SK-N-SH (cell line): ENCODE data around the gene BTK.

ENCODE experiments used
- ELF1 ChIP-seq: IDR thresholded peaks from 2 replicates; pipeline ENCODE4 v1.4.0; 2012
- EP300 ChIP-seq, 2 experiments: IDR thresholded peaks; 2 replicates each; pipeline versions ENCODE4 v1.4.0 to v1.6.1; 2012; ENCODE audit warnings: borderline replicate concordance in 1 of 2, low read depth in 1 of 2, low read length in 1 of 2
- EZH2phosphoT487 ChIP-seq: fragments of 200-600 bp; sonication (generic); IDR thresholded peaks from 2 replicates; pipeline ENCODE4 v1.6.1; 2017; ENCODE audit warnings: low read depth, mixed run types, mild to moderate bottlenecking, antibody characterized with exemption, moderate library complexity, borderline replicate concordance
- JUND ChIP-seq: IDR thresholded peaks from 2 replicates; pipeline ENCODE4 v1.4.0; 2012
- MXI1 ChIP-seq: IDR thresholded peaks from 2 replicates; pipeline ENCODE4 v1.6.1; 2012; ENCODE audit warnings: mild to moderate bottlenecking, low read depth, low read length, improper control_type of control experiment
- NRF1 ChIP-seq: IDR thresholded peaks from 2 replicates; pipeline ENCODE4 v1.6.1; 2012; ENCODE audit warnings: low read depth, mild to moderate bottlenecking, low read length
- POLR2AphosphoS5 ChIP-seq: IDR thresholded peaks from 2 replicates; pipeline ENCODE4 v1.6.1; 2012; ENCODE audit warnings: low read depth, low read length
- TAF1 ChIP-seq: IDR thresholded peaks from 2 replicates; pipeline ENCODE4 v1.6.1; 2012; ENCODE audit warnings: low read depth, mild to moderate bottlenecking, low read length, moderate library complexity, borderline replicate concordance
- YY1 ChIP-seq: IDR thresholded peaks from 2 replicates; pipeline ENCODE4 v1.4.0; 2012; ENCODE audit warnings: low read depth, mild to moderate bottlenecking
- TF ChIP-seq, protein P1 (sequence below): IDR thresholded peaks from 2 replicates; pipeline ENCODE4 v1.6.1; 2012; ENCODE audit warnings: mild to moderate bottlenecking, low read depth, low read length, moderate library complexity
- TF ChIP-seq, protein P2 (sequence below): fragments of 200-600 bp; sonication (generic); IDR thresholded peaks from 2 replicates; pipeline ENCODE4 v1.6.1; 2017; ENCODE audit warnings: antibody characterized with exemption, mild to moderate bottlenecking, moderate library complexity
- TF ChIP-seq, protein P3 (sequence below): IDR thresholded peaks from 2 replicates; pipeline ENCODE4 v1.4.0; 2012; ENCODE audit warnings: low read depth, borderline replicate concordance
- TF ChIP-seq, protein P4 (sequence below): IDR thresholded peaks from 2 replicates; pipeline ENCODE4 v1.4.0; 2012; ENCODE audit warnings: low read depth, borderline replicate concordance

DNA sequence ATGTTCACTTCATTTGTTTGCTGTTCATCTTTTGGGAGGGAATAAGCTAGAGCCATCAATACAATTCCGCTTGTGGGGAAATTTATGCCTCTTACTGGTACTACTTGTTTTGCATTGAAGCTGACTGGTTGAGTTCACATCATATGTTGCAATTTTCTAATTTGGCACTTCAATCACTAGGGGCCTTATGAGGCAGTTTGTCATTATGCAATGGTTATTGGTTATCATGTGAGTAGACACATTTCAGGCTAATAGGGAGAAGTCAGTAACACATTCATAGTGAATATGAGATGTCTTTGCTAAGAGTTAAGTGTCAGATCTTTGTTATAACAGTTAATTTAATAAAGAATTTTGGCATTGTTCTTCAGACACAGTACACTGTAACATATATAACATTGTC lies 9.8 kb upstream of the BTK start:
- TF ChIP-seq, protein P1, sequence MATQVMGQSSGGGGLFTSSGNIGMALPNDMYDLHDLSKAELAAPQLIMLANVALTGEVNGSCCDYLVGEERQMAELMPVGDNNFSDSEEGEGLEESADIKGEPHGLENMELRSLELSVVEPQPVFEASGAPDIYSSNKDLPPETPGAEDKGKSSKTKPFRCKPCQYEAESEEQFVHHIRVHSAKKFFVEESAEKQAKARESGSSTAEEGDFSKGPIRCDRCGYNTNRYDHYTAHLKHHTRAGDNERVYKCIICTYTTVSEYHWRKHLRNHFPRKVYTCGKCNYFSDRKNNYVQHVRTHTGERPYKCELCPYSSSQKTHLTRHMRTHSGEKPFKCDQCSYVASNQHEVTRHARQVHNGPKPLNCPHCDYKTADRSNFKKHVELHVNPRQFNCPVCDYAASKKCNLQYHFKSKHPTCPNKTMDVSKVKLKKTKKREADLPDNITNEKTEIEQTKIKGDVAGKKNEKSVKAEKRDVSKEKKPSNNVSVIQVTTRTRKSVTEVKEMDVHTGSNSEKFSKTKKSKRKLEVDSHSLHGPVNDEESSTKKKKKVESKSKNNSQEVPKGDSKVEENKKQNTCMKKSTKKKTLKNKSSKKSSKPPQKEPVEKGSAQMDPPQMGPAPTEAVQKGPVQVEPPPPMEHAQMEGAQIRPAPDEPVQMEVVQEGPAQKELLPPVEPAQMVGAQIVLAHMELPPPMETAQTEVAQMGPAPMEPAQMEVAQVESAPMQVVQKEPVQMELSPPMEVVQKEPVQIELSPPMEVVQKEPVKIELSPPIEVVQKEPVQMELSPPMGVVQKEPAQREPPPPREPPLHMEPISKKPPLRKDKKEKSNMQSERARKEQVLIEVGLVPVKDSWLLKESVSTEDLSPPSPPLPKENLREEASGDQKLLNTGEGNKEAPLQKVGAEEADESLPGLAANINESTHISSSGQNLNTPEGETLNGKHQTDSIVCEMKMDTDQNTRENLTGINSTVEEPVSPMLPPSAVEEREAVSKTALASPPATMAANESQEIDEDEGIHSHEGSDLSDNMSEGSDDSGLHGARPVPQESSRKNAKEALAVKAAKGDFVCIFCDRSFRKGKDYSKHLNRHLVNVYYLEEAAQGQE = no peak
- TF ChIP-seq, protein P2, sequence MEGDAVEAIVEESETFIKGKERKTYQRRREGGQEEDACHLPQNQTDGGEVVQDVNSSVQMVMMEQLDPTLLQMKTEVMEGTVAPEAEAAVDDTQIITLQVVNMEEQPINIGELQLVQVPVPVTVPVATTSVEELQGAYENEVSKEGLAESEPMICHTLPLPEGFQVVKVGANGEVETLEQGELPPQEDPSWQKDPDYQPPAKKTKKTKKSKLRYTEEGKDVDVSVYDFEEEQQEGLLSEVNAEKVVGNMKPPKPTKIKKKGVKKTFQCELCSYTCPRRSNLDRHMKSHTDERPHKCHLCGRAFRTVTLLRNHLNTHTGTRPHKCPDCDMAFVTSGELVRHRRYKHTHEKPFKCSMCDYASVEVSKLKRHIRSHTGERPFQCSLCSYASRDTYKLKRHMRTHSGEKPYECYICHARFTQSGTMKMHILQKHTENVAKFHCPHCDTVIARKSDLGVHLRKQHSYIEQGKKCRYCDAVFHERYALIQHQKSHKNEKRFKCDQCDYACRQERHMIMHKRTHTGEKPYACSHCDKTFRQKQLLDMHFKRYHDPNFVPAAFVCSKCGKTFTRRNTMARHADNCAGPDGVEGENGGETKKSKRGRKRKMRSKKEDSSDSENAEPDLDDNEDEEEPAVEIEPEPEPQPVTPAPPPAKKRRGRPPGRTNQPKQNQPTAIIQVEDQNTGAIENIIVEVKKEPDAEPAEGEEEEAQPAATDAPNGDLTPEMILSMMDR = no peak
- TF ChIP-seq, protein P3, sequence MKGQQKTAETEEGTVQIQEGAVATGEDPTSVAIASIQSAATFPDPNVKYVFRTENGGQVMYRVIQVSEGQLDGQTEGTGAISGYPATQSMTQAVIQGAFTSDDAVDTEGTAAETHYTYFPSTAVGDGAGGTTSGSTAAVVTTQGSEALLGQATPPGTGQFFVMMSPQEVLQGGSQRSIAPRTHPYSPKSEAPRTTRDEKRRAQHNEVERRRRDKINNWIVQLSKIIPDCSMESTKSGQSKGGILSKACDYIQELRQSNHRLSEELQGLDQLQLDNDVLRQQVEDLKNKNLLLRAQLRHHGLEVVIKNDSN = no peak
- TF ChIP-seq JUND (no peak), YY1 (no peak), EP300 (IDR thresholded peaks at IDR 0.05; ENCODE audit: borderline replicate concordance in 1 of 2, low read depth in 1 of 2, low read length in 1 of 2) (no peak), TAF1 (no peak), ELF1 (no peak), MXI1 (no peak), POLR2AphosphoS5 (no peak), EZH2phosphoT487 (no peak), NRF1 (no peak)
- TF ChIP-seq, protein P4, sequence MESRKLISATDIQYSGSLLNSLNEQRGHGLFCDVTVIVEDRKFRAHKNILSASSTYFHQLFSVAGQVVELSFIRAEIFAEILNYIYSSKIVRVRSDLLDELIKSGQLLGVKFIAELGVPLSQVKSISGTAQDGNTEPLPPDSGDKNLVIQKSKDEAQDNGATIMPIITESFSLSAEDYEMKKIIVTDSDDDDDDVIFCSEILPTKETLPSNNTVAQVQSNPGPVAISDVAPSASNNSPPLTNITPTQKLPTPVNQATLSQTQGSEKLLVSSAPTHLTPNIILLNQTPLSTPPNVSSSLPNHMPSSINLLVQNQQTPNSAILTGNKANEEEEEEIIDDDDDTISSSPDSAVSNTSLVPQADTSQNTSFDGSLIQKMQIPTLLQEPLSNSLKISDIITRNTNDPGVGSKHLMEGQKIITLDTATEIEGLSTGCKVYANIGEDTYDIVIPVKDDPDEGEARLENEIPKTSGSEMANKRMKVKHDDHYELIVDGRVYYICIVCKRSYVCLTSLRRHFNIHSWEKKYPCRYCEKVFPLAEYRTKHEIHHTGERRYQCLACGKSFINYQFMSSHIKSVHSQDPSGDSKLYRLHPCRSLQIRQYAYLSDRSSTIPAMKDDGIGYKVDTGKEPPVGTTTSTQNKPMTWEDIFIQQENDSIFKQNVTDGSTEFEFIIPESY = no peak
